HG03521 (cell line): ENCODE results near the gene GNG7.

Experiments
- ATAC-seq: cut with Tn5 transposase; IDR thresholded peaks from one replicate; pipeline ENCODE4 v1.9.1; 2021; ENCODE audit warnings: mild to moderate bottlenecking, moderate library complexity; ENCODE audit not compliant: unreplicated experiment

The GNG7 gene

DNA sequence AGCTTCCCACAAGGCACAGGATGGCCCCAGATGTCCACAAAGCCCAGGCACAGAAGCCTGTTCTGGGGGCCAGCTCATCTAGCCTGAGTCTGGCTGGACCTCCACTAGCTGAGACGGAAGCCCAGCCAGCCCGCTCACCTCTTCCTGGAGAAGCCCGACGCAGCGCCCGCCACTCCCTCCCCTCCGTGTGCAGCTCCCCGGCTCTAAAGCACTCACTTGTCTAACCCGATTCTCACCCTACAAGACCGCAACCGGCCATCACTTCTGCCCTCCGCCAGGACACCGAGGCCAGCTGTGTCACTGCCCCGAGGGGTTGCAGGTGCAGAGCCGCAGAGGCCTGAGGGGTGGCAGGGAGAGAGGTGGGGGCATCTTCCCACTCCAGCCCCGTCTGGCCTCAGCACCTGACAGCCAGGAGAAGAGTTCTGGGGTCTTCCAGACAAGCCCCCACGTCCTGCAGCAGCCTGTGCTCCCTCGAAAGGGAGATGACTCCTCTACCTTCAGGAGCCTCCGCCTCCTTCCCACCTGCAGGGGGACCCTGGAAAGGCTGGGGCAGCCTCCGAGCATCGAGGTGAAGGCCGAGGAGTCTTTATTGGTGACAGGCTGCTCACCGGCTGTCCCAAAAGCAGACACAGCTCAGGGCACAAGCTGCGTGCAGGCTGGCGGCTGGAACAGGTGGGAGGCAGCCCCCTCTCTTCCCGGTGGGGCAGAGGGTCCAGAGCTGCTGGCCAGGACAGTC lies 24.6 kb upstream of the GNG7 start:
- ATAC-seq = no peak

GRCh38 chr19:2726160-2726855 lies 23.8 kb upstream of the GNG7 start:
- ATAC-seq = no peak

GRCh38 chr19:2724148-2724557 lies 21.7 kb upstream of the GNG7 start:
- no peak for ATAC-seq

DNA sequence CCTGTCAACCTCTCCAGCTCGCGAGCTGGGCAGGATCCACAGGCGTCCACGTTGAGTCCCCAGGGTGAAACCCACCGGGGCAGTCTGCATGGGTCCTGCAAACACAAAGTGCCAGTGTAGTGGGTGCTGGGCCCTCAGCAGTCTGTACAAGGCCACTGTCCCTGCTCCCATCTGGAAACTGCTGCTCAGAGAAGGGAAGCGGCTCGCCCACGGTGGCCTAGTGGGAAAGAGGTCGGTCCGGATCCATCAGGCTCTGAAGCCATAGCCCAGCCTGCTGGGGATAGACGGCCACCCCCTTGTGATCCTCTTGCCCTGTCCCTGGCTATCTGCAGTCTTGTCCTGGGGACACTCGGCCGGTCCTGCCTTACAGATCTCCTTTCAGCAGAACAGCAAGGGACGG lies 21.3 kb upstream of the GNG7 start:
- no peak for ATAC-seq

- ATAC-seq = no peak
Measured at GRCh38 chr19:2723345-2723715, 20.8 kb upstream of the GNG7 start.

DNA sequence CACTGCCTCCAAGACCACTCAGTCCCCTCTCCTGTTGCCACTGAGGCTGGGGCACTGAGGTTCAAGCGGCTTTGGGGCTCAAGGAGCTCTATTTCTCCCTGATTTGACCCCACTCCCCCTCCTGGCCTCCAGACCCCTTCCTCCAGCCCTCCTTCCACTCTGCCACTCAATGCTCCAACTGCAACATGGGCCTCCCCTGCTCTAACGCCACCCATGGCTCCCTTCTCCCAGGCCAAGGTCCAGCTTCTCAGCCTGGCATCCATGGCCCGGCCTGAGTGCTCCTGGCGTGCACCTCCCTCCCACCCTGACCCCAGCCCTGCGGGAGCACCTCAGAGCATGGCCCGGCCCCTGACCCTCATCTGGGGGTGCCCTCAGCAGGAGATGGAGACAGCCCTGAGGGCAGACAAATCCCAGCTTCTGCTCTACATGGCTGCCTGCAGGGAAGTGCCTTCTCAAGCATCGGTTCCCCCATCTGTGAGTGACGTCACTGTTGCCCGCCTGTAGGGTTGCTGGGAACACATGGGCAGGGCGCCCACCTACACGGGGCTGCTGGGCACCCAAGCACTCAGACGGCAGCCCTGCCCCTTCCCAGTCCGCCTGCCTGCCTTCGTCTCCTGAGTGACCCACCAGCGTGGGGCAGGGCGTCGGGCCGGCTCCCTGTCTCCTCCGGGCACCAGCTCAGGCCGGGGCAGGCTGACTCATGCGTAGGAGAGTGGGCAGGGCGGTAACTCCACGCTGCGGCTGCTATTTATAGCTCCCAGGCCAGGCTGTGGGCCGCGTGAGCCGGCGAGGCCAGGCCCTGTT lies 20.2 kb upstream of the GNG7 start:
- no peak for ATAC-seq

GRCh38 chr19:2721570-2722540 lies 19.4 kb upstream of the GNG7 start:
- no peak for ATAC-seq

- ATAC-seq = no peak
Measured at GRCh38 chr19:2720777-2721569, 18.5 kb upstream of the GNG7 start, which contains the start of gene DIRAS1. DIRAS1 (minus strand) TSS chr19:2721372; CDS start chr19:2717806, 3,566 bp downstream.

GRCh38 chr19:2719920-2720776 lies 17.7 kb upstream of the GNG7 start:
- no peak for ATAC-seq

DNA sequence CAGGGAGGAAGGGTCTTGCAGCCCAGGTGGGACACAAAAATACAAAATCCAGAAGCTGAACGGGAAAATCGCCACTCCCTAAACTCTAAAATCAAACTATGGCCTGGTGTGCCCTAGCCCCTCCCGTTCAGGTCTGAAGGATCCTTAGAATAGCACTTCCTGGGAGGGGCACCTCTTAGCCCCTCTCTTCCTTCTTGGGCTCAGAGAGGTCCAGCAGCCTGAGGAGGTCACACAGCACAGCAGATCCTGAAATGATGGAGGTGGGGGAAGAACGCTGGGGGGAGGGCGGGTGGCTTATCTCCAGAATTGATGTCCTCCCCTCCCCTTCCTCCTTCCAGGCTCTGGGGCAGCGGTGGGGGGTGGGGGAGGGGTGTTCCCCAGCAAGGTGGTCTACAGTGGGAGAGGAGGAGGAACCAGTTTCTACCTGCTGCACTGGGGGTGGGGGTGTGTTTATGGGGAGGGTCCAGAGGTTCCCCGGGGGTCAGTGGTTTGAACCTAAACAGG lies 16.8 kb upstream of the GNG7 start:
- ATAC-seq = no peak

- ATAC-seq = no peak
Measured at GRCh38 chr19:2717638-2718541, 15.4 kb upstream of the GNG7 start.

DNA sequence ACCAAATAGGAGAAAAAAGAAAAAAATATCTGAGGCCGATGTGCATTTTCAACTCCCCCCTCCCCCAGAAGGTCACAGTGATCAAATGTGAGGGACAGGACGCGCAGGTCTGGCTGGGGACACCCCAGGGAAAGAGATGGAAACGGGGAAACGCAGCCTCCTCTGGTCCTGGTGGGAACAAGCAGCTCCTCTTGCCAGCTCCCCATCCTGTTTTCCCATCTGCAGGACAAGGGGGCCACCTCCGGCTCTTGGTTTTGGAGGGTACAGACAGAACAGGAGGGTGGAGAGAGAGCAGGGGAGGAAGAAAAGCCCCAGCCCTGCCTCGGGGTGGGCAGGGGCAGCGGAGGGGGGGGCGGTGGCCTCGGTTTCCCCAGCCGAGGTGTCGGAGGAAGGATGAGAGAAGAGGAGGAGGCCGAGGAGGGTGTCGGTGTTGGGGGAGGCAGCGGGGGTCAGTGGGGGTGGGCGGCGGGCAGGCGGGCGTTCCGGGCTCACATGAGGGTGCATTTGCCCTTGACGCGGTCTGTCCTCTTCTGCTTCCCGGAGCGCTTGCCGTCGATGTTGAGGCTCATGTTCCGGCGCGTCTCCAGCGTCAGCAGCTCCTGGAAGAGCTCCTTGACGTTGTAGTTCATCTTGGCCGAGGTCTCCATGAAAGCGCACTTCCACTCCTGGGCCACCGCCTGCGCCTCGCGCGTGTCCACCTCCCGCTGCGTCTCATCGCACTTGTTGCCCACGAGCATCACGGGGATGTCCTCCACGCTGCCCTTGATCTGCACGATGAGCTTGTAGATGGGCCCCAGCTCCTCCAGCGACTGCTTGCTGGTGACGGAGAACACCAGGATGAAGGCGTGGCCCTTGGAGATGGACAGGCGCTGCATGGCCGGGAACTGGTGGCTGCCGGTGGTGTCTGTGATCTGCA lies 14.5 kb upstream of the GNG7 start:
- no peak for ATAC-seq

GRCh38 chr19:2716275-2716650 lies 13.8 kb upstream of the GNG7 start:
- no peak for ATAC-seq

DNA sequence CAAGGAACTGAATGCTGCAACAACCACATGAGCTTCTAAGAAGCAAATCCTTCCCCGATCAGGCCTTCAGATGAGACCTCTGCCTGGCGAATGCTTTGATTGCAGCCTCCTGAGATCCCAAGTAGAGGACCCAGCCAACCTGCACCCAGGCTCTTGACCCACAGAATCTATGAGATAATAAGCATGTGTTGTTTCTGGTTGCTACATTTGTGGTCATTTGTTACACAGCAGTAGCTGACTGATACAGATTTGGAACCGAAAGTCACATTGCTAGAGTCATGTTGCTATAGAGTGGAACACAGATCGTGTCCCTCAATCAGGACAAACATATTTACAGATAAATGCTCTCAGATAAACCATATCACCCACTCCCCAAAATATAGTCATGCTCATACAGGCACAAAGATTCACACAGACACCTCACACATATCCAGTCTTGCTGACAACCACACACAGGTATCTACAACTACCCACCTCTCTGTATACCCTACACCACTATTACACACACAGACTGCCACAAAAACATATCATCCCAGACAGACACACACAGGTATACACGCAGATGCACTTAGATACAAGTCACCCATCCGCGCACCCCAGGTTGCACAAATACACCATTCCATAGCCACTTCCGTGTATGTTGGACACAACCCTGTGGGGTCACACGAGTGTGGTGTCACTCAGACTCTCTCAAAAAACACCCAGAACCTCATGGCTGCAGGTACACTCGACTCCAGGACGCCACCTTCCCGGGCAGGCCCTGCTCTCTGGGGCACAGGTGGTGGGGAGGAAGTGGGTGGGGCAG lies 13.2 kb upstream of the GNG7 start:
- no peak for ATAC-seq

- ATAC-seq = no peak
Measured at GRCh38 chr19:2714531-2715269, 12.2 kb upstream of the GNG7 start.
